HG02642 (cell line): ENCODE measurements around the gene PDSS2.

ENCODE experiments used
- ATAC-seq: cut with Tn5 transposase; IDR thresholded peaks from one replicate; pipeline ENCODE4 v1.9.1; 2021; ENCODE audit warnings: mild to moderate bottlenecking; ENCODE audit not compliant: unreplicated experiment, poor library complexity

Gene PDSS2

DNA sequence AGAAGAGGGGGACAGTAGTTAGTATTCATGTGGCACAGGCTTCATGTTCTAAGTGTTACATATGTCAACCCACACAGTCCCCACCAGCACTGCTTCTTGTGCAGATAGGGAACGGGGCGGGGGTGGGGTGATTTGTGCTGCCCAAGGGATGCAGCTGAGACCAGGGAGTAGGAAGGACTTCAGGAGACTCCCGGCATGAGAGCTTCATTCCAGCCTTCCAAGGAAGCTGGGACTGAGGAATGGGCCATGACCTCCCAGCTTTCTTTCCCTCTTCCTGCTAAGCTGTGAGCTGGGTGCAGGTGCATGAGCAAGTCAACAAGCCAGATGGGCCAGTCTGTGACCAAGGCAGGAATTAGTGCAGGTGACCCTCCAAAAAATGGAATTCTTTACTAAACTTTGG lies 353.2 kb downstream of the PDSS2 start:
- no peak for ATAC-seq

- no peak for ATAC-seq
Measured at GRCh38 chr6:107105511-107106116, 353.8 kb downstream of the PDSS2 start.

DNA sequence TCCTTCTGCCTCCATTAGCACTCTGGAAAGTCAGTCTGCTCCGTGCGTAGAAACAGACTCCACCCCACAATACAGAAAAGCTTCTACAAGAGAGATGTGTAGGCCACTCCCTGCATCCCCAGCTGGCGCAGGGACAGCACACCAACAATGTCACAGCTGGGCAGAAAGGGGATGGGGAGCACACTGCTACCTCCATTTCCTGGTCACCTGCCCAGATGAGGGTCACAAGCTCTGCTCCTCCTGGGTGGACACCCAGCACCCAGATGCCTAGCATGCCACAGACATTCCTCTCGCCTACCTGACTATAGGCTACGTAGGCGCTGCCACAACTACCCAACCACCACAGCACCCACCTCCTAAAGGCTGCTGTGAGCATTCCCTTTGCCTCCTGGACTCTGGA lies 356.3 kb downstream of the PDSS2 start:
- ATAC-seq = no peak
